ENCODE data around the gene OSBPL5. TPM values are rescaled to one million over a fixed set of nuclear protein-coding genes. Genes with fewer than 3 reads are reported as not detected.

The OSBPL5 gene
- total RNA-seq, 1 experiment from 2014 or later = 115 TPM

- POLR2A ChIA-PET = interaction anchor here (0.6 to 9.1 kb wide), 8 partner anchors 8 to 266 kb away, joined by 3 to 179 read pairs (median 4); partner anchors contain the start of genes CARS1 and ZNF195
- Mint-ChIP-seq H3K4me1 (ENCODE audit: insufficient read depth, unreplicated experiment) (peaks cover 27% of the 10 kb centered on the region), H3K27me3 (ENCODE audit: insufficient read depth, unreplicated experiment) (no peaks in the 10 kb centered on the region), H3K4me3 (ENCODE audit: unreplicated experiment) (no peak overlapping the region), H3K27ac (ENCODE audit: low read depth, unreplicated experiment) (peak overlapping the region; percentile 70), H3K9me3 (ENCODE audit: unreplicated experiment) (peaks cover 7% of the 10 kb centered on the region), H3K36me3 (ENCODE audit: insufficient read depth, unreplicated experiment) (peaks cover 97% of the 10 kb centered on the region)
- no TSS peak for BruUV-seq (replicated peaks)
- DNase-seq (ENCODE audit: unreplicated experiment) = peak; percentile 57
- CTCF ChIA-PET = interaction anchor here (0.6 to 4.4 kb wide), 8 partner anchors 12 to 691 kb away, joined by 3 to 23 read pairs (median 4); no protein-coding TSS in a partner anchor
- intact Hi-C loops (cut with micrococcal nuclease) = no loop called here
- TF ChIP-seq, protein P1, sequence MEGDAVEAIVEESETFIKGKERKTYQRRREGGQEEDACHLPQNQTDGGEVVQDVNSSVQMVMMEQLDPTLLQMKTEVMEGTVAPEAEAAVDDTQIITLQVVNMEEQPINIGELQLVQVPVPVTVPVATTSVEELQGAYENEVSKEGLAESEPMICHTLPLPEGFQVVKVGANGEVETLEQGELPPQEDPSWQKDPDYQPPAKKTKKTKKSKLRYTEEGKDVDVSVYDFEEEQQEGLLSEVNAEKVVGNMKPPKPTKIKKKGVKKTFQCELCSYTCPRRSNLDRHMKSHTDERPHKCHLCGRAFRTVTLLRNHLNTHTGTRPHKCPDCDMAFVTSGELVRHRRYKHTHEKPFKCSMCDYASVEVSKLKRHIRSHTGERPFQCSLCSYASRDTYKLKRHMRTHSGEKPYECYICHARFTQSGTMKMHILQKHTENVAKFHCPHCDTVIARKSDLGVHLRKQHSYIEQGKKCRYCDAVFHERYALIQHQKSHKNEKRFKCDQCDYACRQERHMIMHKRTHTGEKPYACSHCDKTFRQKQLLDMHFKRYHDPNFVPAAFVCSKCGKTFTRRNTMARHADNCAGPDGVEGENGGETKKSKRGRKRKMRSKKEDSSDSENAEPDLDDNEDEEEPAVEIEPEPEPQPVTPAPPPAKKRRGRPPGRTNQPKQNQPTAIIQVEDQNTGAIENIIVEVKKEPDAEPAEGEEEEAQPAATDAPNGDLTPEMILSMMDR (IDR thresholded peaks at IDR 0.05; ENCODE audit: unreplicated experiment) = no peak
Observed at GRCh38 chr11:3111919-3112690, 53.0 kb downstream of the OSBPL5 start.

GRCh38 chr11:3111466-3111865 lies 53.6 kb downstream of the OSBPL5 start:
- ChIA-PET CTCF (interaction anchor here (0.6 to 4.4 kb wide), 9 partner anchors 9 to 691 kb away, joined by 3 to 23 read pairs (median 4); no protein-coding TSS in a partner anchor), POLR2A (interaction anchor here (0.6 to 9.1 kb wide), 5 partner anchors 13 to 122 kb away, joined by 3 to 179 read pairs (median 4); partner anchors contain the start of gene CARS1)
- Mint-ChIP-seq H3K36me3 (ENCODE audit: insufficient read depth, unreplicated experiment) (peaks cover 97% of the 10 kb centered on the region), H3K4me3 (ENCODE audit: unreplicated experiment) (no peak overlapping the region), H3K9me3 (ENCODE audit: unreplicated experiment) (peaks cover 7% of the 10 kb centered on the region), H3K4me1 (ENCODE audit: insufficient read depth, unreplicated experiment) (peaks cover 27% of the 10 kb centered on the region), H3K27me3 (ENCODE audit: insufficient read depth, unreplicated experiment) (no peaks in the 10 kb centered on the region), H3K27ac (ENCODE audit: low read depth, unreplicated experiment) (no peak overlapping the region)
- no TSS peak for BruUV-seq (replicated peaks)
- intact Hi-C loops (cut with micrococcal nuclease) = no loop called here
- TF ChIP-seq, protein P1 (IDR thresholded peaks at IDR 0.05; ENCODE audit: unreplicated experiment) = no peak
- no peak for DNase-seq (ENCODE audit: unreplicated experiment)

DNA sequence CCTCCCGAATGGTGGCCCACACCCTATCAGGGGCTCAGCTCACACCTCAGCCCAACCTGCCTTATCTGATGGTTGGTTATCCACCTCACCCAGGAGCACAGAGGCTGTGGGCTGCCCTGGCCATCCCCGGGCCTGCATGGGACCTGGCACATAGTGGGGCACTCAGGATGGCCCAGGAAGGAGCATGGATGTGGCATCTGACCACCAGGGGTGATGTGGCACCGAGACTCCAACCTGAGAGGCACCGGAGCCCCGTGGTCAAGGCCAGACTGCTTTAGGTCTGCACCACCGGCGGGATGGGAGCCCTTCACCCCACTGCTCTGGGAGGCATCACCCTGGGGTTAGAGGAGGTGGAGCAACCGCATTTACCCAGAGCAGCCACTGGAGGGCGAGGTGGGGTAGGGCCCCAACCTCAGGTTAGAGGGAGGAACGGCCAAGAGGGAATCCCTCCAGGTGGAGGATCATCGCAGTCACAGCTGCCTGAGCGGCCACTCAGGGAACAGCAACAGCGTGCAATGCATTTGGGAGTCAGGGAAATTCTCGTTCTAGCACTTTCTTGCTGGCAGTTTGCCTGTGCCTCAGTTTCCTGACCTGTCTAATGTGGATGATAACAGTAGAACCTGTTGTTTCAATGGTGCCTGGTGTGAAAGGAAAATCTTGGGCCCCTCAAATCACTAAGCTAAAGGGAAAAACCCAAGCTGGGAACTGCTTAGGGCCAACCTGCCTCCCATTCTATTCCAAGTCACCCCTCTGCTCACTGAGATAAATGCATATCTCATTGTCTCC lies 55.0 kb downstream of the OSBPL5 start:
- peak; percentile 63 for DNase-seq (ENCODE audit: unreplicated experiment)
- H3K4me1 Mint-ChIP-seq (ENCODE audit: insufficient read depth, unreplicated experiment) = peaks cover 28% of the 10 kb centered on the region
- H3K36me3 Mint-ChIP-seq (ENCODE audit: insufficient read depth, unreplicated experiment) = peaks cover 100% of the 10 kb centered on the region
- ChIA-PET CTCF (interaction anchor here (0.6 to 4.4 kb wide), 13 partner anchors 10 to 307 kb away, joined by 3 to 23 read pairs (median 3); no protein-coding TSS in a partner anchor), POLR2A (interaction anchor here (0.6 to 9.1 kb wide), 8 partner anchors 9 to 312 kb away, joined by 3 to 179 read pairs (median 3); no protein-coding TSS in a partner anchor)
- H3K27me3 Mint-ChIP-seq (ENCODE audit: insufficient read depth, unreplicated experiment) = no peaks in the 10 kb centered on the region
- H3K27ac Mint-ChIP-seq (ENCODE audit: low read depth, unreplicated experiment) = peak overlapping the region; percentile 71
- BruUV-seq (replicated peaks) = no TSS peak
- intact Hi-C loops (cut with micrococcal nuclease) = loop anchor here (1.0 kb wide), 2 partner anchors 85 to 107 kb away; no protein-coding TSS in a partner anchor
- TF ChIP-seq, protein P1 (IDR thresholded peaks at IDR 0.05; ENCODE audit: unreplicated experiment) = peak; percentile 44
- H3K9me3 Mint-ChIP-seq (ENCODE audit: unreplicated experiment) = peaks cover 7% of the 10 kb centered on the region
- H3K4me3 Mint-ChIP-seq (ENCODE audit: unreplicated experiment) = no peak overlapping the region

Data from MCF 10A (cell line).